GM19023 (cell line): Measurements from ENCODE around the gene GGT6.

Experiments
- ATAC-seq: cut with Tn5 transposase; IDR thresholded peaks from one replicate; pipeline ENCODE4 v1.9.1; 2021; ENCODE audit warnings: mild to moderate bottlenecking, moderate library complexity; ENCODE audit not compliant: unreplicated experiment

The GGT6 gene

DNA sequence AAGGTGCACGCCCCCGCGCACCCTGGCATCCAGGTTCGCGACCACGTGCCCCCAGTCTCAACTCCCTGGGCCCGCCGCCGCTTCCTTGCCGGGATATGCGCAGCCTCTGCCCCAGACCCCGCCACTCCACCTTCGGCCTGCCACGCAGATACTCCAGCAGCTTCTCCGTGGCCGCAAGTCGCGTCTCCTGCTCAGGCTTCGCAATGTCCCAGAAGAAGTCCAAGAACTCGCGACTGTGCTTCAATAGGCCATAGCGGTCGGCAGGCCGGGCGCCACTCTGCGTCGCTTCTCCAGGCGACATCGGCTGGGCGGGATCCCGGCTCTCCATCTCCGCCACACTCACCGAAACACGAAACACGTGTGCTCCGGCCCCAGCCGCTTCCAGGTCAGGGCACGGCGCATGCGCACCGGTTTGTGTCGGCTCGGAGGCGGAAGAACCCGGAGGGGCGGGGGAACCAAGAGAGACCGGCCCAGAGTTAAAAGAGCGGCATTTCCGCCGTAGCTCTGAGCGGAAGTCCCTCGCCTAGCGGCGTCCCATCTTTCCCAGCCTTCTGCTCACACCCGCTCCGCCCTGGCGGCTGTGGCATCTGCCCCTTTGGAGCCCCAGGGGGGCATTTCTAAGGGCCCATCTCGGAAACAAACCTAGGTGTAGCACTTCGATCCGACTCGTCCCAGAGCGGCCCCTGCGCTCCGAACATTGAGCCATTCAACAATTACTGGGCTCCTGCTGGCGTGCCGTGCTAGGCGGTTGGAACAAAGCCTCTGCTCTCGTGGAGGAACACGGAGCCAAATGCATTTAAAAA, 5.2 kb downstream of the GGT6 start, which contains the start of gene MYBBP1A:
TSS of gene MYBBP1A (minus strand) at position 388 of the 803 bp plus-strand sequence. CDS start at position 328, 60 bp downstream.
- ATAC-seq, result peak; percentile 74

DNA sequence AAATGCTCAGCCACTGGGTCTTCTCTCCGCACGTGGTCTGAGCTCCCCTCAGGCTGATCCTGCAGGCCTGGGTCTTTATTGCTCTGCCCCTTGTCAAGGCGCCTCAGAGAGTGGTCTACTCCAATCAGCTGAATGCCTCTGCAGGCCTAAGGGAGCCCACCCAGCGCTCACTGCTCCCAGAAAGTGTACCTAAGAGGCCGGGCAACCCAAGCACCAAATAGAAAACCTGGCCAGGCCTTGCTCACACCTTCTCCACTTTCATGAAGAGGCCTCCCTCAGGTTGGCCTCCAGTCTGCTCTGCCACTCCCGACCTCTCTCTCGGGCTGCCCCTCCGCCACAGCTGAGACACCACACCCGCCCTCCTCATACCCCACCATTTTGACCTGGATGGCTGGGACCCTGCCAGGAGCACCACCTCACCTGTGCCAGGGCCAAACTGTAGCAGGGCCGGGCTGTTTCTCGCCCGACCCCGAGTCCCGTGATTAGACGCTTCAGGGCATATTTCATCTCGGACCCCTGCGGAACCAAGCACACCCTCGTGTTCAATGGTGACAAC, 5.9 kb downstream of the GGT6 start:
- no peak for ATAC-seq

GRCh38 chr17:4553669-4554068, 6.7 kb downstream of the GGT6 start:
- no peak for ATAC-seq

GRCh38 chr17:4551796-4552525, 8.4 kb downstream of the GGT6 start:
- no peak for ATAC-seq

DNA sequence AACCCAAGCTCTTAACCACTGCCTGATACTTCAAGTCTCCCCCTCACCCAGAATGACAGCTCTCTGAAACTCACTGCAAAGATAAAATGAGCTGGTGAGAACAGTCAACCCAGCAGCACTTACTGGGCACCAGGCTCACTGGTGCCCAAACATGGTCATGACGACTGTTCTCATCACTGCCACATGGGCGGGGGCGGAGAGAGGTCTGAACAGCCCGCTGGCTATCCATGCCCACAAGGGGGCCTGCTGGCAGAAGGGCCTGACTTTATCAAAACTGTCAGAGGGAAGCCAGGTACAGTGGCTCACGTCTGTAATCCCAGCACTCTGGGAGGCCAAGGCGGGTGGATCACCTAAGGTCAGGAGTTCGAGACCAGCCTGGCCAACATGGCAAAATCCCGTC, 9.2 kb downstream of the GGT6 start:
- no peak for ATAC-seq

- ATAC-seq, result no peak
These were observed 9.8 kb downstream of the GGT6 start for GRCh38 chr17:4550534-4551039.

GRCh38 chr17:4549781-4550533, 10.4 kb downstream of the GGT6 start:
- ATAC-seq, result no peak

GRCh38 chr17:4548721-4549531, 11.5 kb downstream of the GGT6 start:
- no peak for ATAC-seq

GRCh38 chr17:4548061-4548461, 12.3 kb downstream of the GGT6 start:
- ATAC-seq, result no peak

DNA sequence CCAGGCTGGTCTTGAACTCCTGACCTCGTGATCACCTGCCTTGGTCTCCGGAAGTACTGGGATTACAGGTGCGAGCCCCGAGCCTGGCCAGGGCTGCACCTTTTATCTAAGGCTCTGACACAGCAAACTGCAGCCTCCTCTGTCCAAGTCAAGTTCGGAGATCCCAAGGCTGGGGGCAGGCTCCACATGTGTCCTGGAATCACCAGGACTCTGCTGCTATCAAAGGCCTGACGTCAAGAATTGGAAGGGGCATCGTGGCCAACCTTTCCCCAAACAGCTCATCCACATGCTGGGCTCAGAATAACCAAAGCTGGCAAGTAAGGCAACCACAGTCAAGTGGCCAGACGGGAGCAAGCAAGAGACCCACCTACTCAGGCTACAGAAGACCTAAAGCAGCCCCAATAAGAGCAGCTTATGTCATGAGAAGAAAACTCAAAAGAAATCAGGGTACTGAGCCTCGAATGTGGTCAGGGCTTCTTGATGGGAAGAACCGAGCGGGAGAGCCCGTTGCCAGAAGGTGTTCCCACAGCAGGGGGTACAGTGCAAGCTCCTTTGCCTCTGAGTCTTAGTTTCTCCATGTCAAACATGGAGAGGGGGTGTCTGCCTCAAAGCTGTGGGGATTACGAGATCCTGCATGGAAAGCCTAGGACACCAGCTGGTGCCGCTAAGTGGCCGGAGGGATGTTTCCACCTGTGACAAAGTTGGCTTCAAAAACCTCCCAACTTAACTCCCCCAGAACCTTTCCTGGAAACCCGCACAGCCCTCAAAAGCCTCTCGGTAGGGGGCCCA, 13.1 kb downstream of the GGT6 start:
- ATAC-seq, result no peak

DNA sequence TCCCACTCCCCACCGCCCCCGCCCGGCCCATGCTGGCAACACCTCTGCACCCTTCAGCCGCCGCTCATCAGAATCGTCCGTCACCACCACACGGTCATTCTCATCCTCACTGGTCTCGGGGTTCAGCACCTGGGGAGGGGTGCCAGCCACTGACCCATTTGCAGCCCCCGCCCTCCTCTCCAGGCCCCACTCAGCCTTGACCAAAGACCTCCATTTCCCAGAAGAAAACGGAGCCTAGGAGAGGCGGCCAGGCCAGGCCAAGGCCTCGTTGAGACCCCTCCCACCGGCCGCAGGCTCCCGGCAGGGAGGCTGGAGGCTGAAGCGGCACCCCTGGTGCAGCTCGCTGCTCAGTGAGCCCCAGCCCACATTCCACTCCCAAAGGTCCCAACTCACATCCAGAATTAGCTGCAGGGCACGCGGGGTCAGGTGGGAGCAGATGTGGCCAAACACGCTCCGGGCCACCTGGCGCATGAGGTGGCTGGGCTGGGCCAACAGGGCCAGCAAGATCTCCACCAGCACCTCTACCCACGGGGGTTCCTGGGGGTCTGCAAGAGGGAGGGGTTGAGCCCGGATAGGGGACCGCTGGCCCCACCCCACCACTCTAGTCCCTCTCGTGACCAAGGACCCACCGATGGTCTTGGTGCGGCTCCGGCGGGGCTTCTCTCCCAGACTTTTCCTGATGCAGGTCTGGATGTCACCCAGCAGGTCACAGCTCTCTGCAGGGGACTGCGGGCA, 15.0 kb downstream of the GGT6 start:
- ATAC-seq, result no peak

DNA sequence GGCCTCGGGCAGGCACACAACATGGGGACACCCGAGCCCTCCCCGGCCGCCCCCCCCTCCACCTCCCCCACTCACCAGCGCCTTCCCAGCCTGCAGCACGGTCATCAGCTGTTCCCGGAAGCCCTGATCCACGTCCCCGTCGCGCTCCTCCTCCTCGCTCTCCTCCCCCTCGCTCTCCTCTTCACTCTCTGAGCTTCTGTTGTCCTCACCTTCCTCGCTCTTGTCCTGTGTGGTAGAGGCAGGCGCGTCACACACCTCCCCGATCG, 15.5 kb downstream of the GGT6 start:
- ATAC-seq, result no peak

DNA sequence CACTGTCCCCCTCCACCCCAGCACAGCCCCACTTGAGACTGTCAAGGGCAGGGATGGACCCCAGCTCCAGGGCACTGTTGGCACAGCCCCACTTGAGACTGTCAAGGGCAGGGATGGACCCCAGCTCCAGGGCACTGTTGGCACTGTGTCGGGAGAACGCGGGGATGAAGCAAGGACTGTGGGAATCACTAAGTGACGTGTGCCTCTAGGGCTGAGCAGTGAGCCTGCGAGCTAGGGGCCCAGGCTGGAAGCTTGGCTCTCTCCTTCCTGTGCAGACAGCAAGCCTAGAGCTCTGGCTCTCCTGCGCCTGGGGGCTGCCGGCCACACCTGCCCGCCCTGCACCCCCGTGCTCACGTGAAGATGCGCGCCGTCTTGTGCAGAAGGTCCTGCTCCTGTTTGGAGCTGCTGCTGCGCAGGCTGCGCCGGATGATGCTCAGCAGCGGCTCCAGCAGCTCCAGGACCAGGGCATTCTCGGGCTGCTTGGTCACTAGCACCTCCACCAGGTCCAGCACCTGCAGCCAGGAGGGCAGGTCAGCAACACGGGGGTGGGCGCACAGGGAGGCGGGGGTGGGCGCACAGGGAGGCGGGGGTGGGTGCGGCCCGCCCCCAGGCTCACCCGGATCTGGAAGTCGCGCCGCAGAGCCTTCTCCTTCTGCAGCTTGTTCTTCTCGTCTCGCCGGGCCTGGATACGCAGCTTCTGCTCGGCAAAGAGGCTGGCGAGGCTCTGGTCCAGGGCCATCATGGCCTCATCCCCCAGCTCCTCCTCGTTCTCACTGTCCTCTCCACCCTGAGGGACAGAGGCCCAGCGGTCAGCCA, 16.0 kb downstream of the GGT6 start:
- ATAC-seq, result no peak

DNA sequence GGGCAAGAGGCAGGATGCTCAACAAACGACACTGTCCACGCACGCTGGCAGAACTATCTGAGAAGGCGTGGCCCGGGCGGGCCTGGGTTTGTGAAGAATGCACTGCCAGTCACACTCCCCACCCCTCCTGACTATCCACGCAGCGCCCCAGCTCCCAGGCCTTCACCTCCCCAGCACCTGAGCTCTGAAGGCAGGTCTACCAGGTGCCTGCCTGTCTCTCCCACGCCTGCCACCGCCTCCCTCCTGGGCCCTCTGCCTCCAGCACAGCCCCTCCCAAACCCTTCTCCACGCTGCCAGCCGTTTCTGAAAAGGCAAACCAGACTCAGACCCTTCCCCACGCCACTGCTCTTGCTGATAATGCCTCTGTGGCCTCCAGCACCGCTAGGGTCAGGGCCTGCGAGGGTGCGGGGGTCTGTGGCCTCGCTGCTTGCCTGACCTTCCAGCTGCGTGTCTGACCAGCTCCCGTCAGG, 16.8 kb downstream of the GGT6 start:
- no peak for ATAC-seq

DNA sequence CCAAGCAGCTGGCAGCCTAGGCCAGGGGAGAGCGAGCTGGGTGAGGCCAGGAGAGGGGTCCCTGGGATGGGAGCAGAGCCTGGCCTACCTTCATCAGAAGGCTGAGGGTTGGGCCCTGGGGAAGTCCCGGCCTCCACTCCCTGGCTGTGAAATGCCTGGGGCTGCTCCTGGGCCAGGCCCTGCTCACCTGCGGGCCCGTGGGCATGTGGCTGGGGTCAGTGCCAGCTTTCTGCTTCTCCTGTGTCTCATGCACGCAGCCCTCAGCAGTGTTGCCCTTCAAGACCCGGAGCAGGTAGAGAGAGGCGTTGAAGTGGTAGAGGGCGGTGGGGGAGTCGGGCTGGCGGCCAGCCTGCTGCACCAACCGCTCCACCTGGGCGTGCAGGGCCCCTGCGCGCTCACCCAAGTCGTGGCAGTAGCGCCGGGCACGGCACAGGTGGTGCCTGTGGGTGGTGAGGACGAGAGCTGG, 17.6 kb downstream of the GGT6 start:
- ATAC-seq, result no peak

GRCh38 chr17:4542003-4542725, 18.2 kb downstream of the GGT6 start:
- ATAC-seq, result no peak

- ATAC-seq, result no peak
These were observed 18.9 kb downstream of the GGT6 start for GRCh38 chr17:4541328-4542002.
